HG02571 (cell line): Measurements from ENCODE around the gene MCM9.

Experiments
- ATAC-seq: cut with Tn5 transposase; IDR thresholded peaks from one replicate; pipeline ENCODE4 v1.9.1; 2021; ENCODE audit warnings: mild to moderate bottlenecking, moderate library complexity; ENCODE audit not compliant: unreplicated experiment

MCM9 gene

DNA sequence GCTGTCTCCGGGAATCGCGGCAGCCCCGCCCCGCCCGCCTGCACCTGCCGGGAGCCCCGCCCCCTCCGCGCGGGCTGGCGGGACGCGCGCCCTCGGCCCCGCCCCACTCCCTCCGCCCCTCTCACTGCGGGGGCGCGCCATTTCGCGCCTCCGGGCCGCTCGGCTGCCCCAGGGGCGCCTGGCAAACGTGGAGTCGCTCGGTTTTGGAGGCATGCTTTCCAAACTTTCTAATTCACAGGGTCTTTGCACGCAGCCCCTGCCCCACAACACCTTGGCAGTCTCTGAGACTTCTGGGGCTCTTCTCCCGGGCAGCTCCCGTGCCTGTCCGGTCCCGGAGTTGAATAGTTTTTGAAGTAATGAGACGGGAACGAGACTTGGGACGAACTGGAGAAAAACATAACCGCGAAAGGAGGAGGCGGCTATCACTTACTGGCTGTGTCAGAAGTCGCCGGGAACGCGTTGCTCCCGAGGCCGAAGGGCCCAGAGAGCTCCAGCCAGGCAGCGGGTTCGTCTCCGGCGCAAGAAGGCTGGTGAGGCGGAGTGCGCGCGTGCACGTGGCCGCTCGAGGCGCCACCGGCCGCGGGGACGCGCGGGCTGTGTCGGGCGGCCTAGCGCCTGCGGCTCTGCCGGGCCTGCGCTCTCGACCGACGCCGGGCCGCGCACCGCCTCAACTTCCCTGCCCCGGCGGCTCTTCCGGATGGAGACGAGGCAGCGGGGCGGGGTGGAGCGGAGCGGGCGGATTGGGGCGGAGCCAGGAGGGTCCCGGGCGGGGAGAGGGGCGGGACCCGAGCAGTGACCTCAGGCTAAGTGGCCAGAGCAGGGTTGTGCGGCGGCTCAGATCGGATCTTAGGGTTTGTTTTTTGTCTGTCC, at the start of gene MCM9:
Gene MCM9, minus strand, starts transcription at position 699 of the 870 bp plus-strand sequence. CDS start 3,436 bp downstream, outside the sequence.
- peak; percentile 95 for ATAC-seq

GRCh38 chr6:118984342-118984741, 49.4 kb upstream of the MCM9 start:
- ATAC-seq, result no peak

- ATAC-seq, result no peak
Observed at GRCh38 chr6:118982575-118982911, 47.6 kb upstream of the MCM9 start.

GRCh38 chr6:118981884-118982574, 47.1 kb upstream of the MCM9 start:
- ATAC-seq, result no peak

DNA sequence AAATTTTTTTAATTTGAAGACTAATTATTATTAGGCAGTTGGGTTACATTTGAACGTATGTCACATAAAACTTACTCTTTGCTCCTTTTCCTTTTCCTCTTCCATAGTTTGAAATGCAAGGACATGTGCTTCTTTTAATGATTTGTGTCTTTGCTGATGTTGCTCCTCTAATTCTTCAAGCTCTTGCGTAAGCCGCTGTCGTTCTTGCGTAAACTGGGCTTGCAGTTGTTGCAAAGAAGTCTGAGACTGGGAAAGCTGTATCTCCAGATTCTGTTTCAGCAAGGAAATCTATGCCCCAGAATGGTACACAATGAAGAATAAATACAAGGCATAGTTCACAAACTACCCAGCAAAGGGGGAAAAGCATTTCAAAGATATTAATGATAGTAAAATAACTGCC, 45.1 kb upstream of the MCM9 start:
- no peak for ATAC-seq

DNA sequence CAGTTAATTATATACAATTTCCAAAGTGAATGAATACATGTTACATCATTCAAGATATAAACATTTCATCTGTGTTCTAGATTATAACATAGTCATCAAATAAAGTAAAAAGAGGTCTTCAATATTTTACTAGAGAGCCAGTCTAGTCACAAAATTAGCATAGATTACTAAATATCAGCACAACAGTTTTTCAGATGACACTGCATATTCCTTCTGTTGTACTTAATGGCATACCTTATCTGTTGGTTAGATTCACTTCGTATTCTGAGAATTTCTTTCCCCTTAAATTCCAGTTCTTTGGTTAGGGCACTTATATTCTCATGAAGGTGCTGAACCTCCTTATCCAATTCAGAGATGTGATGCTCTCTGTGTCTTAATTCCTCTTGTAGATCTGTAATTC, 39.8 kb upstream of the MCM9 start:
- ATAC-seq, result no peak

- no peak for ATAC-seq
Observed at GRCh38 chr6:118971682-118972081, 36.7 kb upstream of the MCM9 start.

GRCh38 chr6:118970866-118971265, 35.9 kb upstream of the MCM9 start:
- no peak for ATAC-seq

DNA sequence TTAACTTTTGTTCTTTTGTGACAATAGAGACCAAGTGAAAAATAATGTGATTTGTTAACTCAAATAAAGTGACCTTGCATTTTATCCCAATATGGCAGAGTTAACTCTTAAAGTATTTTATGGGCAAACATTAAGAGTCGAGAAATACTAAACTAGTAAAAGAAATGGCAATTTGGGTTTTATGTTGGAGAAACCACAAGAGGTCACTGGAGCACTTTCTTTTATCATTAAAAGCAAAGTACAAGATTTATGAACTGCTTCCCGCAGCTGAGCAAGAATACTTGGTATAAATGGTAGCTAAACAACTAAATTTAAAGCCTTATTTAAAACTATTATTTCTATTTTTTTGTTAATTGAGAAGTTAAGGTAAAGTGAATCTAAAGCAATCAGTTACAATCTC, 33.5 kb upstream of the MCM9 start:
- no peak for ATAC-seq

DNA sequence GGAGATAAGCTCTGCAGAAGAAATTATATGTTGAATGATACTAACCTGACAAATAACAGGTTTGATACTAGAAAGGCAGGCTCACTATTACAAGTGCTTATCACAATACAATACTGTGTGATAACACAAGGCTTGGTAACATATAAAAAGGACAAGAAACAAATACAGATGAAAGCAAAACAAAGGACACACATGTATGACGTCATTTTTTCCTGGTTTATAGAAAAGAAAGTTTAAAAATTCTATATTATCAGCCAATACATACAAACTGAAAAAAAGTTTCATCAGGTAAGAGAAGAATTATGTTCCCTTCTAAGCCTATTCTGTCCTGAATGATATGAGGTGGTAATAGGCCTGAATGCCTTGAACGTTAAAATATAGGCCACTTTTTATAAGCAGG, 32.3 kb upstream of the MCM9 start:
- no peak for ATAC-seq

GRCh38 chr6:118965843-118966370, 30.9 kb upstream of the MCM9 start:
- no peak for ATAC-seq

DNA sequence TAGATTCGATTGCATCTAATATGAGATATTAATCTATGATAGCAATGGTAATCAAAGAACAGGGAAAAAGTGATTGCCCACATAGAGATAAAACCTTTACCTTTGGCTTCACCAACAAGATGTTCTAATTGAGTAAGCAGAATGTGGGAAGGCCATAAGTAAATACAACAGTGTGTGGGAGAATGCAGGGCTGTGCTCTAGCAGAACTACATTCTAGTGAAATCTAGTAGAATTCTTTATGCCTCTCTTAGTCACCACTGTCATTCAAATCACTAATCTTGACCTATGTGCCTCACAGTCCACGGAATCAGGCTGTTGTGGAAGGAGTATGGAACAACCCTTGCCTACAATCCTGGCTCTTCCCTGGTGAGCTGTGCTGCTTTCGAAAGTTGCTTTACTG, 30.4 kb upstream of the MCM9 start:
- no peak for ATAC-seq

DNA sequence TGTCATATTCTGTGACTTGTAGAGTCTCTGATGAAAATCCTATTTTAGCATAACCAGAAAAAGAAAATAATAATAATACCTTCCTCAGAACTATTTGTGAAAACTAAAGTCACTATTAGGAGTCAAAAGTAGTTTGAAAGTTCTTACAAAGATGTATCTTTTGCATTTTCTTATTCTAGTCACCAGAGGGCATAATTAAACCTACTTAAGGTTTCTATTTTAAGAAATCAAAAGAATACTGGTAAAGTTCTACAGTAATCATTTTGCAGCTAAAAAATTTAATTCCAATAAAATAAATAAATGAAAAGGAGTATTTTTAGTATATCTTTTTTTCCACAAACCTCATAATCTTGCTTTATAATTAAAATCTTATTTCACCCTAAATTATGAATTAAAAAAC, 28.0 kb upstream of the MCM9 start:
- no peak for ATAC-seq

GRCh38 chr6:118959903-118960302, 24.9 kb upstream of the MCM9 start:
- ATAC-seq, result no peak

DNA sequence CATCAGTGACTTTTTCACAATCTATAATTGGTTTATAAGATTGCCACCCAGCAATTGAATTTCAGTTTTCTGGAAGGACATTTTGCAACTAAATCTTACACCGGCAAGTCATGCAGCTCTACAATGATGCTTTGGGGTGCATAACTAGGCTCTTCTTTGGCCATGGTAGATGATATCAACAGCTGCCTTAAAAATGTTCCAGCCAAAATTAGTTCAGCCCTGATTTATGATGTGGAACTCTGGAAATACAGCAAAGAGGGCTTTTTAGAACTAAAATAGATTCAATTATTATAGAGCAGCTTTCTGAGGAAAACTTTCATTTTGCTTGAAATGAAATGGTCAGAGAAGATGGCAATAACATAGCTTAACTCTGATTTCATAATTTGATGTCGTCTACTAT, 18.4 kb upstream of the MCM9 start:
- no peak for ATAC-seq

GRCh38 chr6:118952683-118953082, 17.7 kb upstream of the MCM9 start:
- no peak for ATAC-seq

GRCh38 chr6:118945217-118945616, 10.3 kb upstream of the MCM9 start:
- no peak for ATAC-seq

DNA sequence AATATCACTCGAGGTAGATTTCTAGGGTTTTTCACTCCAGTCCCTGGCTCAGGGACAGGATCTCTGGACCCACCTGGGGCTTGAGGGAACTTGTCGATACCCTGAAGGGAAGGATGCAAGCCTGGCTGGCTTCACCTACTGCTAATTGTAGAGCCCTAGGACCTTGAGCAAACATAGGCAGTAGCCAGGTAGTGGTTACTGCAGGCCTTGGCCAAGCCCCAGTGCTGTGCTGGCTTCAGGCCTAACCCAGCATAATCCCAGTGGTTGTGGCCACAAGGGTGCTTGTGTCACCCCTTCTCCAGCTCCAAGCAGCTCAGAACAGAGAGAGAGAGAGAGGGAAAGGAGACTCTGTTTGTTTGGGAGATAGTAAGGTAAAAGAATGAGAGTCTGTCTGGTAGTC, 5.8 kb upstream of the MCM9 start:
- ATAC-seq, result no peak

GRCh38 chr6:118939683-118940082, 4.7 kb upstream of the MCM9 start:
- no peak for ATAC-seq

GRCh38 chr6:118935978-118936703, 1.2 kb upstream of the MCM9 start:
- ATAC-seq, result no peak

DNA sequence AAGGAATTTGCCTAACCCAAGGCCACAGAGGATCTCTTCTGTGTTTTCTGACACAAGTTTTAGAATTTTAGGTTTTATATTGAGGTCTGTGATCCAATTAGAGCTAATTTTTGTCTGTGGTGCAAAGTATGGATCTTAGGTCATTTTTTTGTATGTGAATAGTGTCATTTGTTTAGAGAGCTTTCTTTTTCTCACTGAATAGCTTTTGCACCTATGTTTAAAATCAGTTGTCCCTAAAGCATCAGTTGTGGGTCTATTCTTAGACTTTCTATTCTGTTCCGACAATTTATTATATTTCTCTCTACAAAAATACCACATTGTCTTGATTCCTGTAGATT, 341 bp upstream of the MCM9 start:
- no peak for ATAC-seq
